DOHH2 (cell line): Measurements from ENCODE around the gene CXCL13.

Experiments used
- EZH2phosphoT487 ChIP-seq: fragments of 200-600 bp; sonication (generic); IDR thresholded peaks from 2 replicates; pipeline ENCODE4 v1.6.1; 2017; ENCODE audit warnings: borderline replicate concordance, mild to moderate bottlenecking, antibody characterized with exemption, low read length, moderate library complexity, mixed read lengths
- TF ChIP-seq, protein P1 (sequence below): fragments of 200-600 bp; sonication (generic); IDR thresholded peaks from one replicate; pipeline ENCODE4 v1.5.1; 2014; ENCODE audit warnings: antibody characterized with exemption, mild to moderate bottlenecking, low read depth, low read length; ENCODE audit not compliant: poor library complexity, severe bottlenecking

DNA sequence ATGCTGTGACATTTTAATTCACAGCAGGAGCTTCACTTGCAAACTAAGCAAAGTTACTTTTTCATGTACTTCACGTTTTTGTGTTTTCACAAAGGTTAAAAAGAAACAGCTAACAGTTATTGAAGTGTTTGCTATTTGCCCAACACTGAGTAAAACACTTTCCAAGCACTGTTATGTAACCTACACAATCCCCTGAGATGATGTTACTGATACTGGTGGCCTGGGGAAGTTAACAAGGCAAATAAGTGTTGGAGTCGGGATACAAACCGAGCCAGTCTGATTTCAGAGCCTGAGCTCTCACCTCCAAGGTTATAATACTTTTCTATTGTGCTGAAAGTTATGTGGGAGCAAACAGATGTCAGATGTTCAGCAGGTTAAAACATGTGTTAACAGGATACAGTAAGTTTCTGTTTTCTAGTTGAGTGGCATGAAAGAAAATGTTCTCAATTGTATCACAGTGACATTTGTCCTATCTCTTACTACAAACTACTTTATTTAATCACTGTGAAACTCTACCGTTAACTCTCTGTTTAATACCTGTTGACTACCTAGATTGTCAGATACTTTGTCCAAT lies 3.9 kb upstream of the CXCL13 start:
- TF ChIP-seq, protein P1, sequence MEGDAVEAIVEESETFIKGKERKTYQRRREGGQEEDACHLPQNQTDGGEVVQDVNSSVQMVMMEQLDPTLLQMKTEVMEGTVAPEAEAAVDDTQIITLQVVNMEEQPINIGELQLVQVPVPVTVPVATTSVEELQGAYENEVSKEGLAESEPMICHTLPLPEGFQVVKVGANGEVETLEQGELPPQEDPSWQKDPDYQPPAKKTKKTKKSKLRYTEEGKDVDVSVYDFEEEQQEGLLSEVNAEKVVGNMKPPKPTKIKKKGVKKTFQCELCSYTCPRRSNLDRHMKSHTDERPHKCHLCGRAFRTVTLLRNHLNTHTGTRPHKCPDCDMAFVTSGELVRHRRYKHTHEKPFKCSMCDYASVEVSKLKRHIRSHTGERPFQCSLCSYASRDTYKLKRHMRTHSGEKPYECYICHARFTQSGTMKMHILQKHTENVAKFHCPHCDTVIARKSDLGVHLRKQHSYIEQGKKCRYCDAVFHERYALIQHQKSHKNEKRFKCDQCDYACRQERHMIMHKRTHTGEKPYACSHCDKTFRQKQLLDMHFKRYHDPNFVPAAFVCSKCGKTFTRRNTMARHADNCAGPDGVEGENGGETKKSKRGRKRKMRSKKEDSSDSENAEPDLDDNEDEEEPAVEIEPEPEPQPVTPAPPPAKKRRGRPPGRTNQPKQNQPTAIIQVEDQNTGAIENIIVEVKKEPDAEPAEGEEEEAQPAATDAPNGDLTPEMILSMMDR, result no peak
- no peak for TF ChIP-seq EZH2phosphoT487
